GM12874 (cell line): ENCODE measurements around the gene GPLD1.

Source experiments
- CTCF ChIP-seq: IDR thresholded peaks from 2 replicates; pipeline ENCODE4 v1.5.1; 2011; ENCODE audit warnings: low read depth, mild to moderate bottlenecking, control low read depth, low read length, moderate library complexity; ENCODE audit not compliant: insufficient read depth

GPLD1 gene

GRCh38 chr6:24440897-24441598, 48.3 kb downstream of the GPLD1 start:
- no peak for TF ChIP-seq CTCF

GRCh38 chr6:24439858-24440539, 49.4 kb downstream of the GPLD1 start:
- TF ChIP-seq CTCF = no peak

- TF ChIP-seq CTCF = no peak
Observed at GRCh38 chr6:24436979-24437378, 52.4 kb downstream of the GPLD1 start.

GRCh38 chr6:24432611-24433010, 56.8 kb downstream of the GPLD1 start:
- TF ChIP-seq CTCF = no peak

- peak; percentile 54 for TF ChIP-seq CTCF
Observed at GRCh38 chr6:24431045-24431451, 58.3 kb downstream of the GPLD1 start.

GRCh38 chr6:24430086-24430485, 59.3 kb downstream of the GPLD1 start:
- TF ChIP-seq CTCF = no peak

GRCh38 chr6:24429146-24429545, 60.2 kb downstream of the GPLD1 start:
- TF ChIP-seq CTCF = no peak
